ENCODE measurements around the gene KEAP1. TPM values are rescaled to one million over a fixed set of nuclear protein-coding genes. Genes with fewer than 3 reads are reported as not detected.
A peak's percentile ranks its signal among the peaks of the same experiment; 100 is the strongest.

Gene KEAP1
- total and polyA plus RNA-seq, 9 of the 15 experiments (the other 6 are each of a cell fraction or from before 2014, with no cell fraction given) = 2.1 to 95.6 (median 64.3) TPM

DNA sequence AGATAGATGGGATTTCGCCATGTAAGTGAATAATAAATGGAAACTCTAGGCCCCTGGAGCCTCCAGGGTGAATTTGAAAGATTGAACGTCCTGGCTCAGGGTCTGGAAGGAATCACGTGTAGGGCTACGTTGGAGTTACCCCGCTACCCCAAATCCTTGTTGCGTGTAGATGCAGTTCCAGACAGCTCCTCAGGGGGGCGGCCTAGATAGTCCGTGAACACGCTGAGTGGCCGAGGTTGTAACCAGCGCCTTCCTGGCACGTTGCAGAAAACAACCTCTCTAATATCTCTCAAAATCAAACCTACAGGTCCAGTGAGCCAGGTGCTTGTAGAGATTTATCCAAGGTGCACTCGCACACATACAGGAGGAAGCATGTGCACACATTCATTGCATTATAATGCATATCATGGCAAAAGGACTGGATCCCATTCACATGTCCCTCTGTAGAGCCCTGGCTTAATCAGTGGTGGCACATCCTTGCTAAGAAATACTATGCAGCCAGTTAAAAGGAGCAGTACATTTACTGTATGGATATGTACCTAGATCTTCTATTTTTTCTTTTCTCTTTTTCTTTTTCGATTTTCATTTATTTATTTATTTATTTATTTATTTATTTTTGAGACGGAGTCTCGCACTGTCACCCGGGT is 2.5 kb upstream of the KEAP1 start (continued):
- TF ChIP-seq POLR2B (IDR thresholded peaks at IDR 0.05; ENCODE audit: low read depth, partially characterized antibody) (no peak), MIER1 (IDR thresholded peaks at IDR 0.05; ENCODE audit: low read depth) (no peak), CREM (IDR thresholded peaks at IDR 0.05; ENCODE audit: low read depth) (peak; percentile 67), PRMT5 (CRISPR knock-in tag; IDR thresholded peaks at IDR 0.05) (no peak), ZFP1 (CRISPR knock-in tag; IDR thresholded peaks at IDR 0.05) (no peak), GABPA (tag; conservative IDR thresholded peaks at IDR 0.05; ENCODE audit: low read depth) (no peak), TAF7 (tag; IDR thresholded peaks at IDR 0.05) (no peak), TRIM24 (IDR thresholded peaks at IDR 0.05) (no peak), HCFC1 (IDR thresholded peaks at IDR 0.05; ENCODE audit: low read depth, low read length) (peak; percentile 16; the same call in 1 of the 2 replicates), SMARCE1 (IDR thresholded peaks at IDR 0.05) (no peak), ZNF253 (CRISPR knock-in tag; conservative IDR thresholded peaks at IDR 0.05) (no peak), MEF2A (IDR thresholded peaks at IDR 0.05; ENCODE audit: control insufficient read depth, low read depth, low read length) (no peak), ZNF23 (CRISPR knock-in tag; IDR thresholded peaks at IDR 0.05) (no peak), ETS1 (conservative IDR thresholded peaks at IDR 0.05; ENCODE audit: control insufficient read depth, low read depth, low read length) (no peak), IFI16 (CRISPR knock-in tag; IDR thresholded peaks at IDR 0.05) (no peak), CGGBP1 (CRISPR knock-in tag; IDR thresholded peaks at IDR 0.05) (no peak), CCAR2 (IDR thresholded peaks at IDR 0.05; ENCODE audit: low read depth, low read length) (no peak)
- TF ChIP-seq, protein P1, sequence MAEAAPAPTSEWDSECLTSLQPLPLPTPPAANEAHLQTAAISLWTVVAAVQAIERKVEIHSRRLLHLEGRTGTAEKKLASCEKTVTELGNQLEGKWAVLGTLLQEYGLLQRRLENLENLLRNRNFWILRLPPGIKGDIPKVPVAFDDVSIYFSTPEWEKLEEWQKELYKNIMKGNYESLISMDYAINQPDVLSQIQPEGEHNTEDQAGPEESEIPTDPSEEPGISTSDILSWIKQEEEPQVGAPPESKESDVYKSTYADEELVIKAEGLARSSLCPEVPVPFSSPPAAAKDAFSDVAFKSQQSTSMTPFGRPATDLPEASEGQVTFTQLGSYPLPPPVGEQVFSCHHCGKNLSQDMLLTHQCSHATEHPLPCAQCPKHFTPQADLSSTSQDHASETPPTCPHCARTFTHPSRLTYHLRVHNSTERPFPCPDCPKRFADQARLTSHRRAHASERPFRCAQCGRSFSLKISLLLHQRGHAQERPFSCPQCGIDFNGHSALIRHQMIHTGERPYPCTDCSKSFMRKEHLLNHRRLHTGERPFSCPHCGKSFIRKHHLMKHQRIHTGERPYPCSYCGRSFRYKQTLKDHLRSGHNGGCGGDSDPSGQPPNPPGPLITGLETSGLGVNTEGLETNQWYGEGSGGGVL (CRISPR knock-in tag; IDR thresholded peaks at IDR 0.05) = no peak
- TF ChIP-seq, protein P2, sequence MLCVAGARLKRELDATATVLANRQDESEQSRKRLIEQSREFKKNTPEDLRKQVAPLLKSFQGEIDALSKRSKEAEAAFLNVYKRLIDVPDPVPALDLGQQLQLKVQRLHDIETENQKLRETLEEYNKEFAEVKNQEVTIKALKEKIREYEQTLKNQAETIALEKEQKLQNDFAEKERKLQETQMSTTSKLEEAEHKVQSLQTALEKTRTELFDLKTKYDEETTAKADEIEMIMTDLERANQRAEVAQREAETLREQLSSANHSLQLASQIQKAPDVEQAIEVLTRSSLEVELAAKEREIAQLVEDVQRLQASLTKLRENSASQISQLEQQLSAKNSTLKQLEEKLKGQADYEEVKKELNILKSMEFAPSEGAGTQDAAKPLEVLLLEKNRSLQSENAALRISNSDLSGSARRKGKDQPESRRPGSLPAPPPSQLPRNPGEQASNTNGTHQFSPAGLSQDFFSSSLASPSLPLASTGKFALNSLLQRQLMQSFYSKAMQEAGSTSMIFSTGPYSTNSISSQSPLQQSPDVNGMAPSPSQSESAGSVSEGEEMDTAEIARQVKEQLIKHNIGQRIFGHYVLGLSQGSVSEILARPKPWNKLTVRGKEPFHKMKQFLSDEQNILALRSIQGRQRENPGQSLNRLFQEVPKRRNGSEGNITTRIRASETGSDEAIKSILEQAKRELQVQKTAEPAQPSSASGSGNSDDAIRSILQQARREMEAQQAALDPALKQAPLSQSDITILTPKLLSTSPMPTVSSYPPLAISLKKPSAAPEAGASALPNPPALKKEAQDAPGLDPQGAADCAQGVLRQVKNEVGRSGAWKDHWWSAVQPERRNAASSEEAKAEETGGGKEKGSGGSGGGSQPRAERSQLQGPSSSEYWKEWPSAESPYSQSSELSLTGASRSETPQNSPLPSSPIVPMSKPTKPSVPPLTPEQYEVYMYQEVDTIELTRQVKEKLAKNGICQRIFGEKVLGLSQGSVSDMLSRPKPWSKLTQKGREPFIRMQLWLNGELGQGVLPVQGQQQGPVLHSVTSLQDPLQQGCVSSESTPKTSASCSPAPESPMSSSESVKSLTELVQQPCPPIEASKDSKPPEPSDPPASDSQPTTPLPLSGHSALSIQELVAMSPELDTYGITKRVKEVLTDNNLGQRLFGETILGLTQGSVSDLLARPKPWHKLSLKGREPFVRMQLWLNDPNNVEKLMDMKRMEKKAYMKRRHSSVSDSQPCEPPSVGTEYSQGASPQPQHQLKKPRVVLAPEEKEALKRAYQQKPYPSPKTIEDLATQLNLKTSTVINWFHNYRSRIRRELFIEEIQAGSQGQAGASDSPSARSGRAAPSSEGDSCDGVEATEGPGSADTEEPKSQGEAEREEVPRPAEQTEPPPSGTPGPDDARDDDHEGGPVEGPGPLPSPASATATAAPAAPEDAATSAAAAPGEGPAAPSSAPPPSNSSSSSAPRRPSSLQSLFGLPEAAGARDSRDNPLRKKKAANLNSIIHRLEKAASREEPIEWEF (CRISPR knock-in tag; IDR thresholded peaks at IDR 0.05) = no peak
- TF ChIP-seq, protein P3, sequence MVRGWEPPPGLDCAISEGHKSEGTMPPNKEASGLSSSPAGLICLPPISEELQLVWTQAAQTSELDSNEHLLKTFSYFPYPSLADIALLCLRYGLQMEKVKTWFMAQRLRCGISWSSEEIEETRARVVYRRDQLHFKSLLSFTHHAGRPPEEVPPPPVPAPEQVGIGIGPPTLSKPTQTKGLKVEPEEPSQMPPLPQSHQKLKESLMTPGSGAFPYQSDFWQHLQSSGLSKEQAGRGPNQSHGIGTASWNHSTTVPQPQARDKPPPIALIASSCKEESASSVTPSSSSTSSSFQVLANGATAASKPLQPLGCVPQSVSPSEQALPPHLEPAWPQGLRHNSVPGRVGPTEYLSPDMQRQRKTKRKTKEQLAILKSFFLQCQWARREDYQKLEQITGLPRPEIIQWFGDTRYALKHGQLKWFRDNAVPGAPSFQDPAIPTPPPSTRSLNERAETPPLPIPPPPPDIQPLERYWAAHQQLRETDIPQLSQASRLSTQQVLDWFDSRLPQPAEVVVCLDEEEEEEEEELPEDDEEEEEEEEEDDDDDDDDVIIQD (CRISPR knock-in tag; IDR thresholded peaks at IDR 0.05) = no peak

Data from K562 (cell line).